Heart left ventricle (tissue), 13 donors: Measurements from ENCODE around the gene COL28A1.

ENCODE experiments used
- POLR2A ChIP-seq, 2 donors: fragments of 450-650 bp; IDR thresholded peaks; one replicate each; pipeline ENCODE4 v1.6.1; 2017; ENCODE audit warnings: antibody characterized with exemption in 2 of 2, mild to moderate bottlenecking in 2 of 2, moderate library complexity in 2 of 2
- TF ChIP-seq, protein P1 (sequence below), 12 donors: fragments of 200-600 bp; sonication (generic) in 4 of 12; IDR thresholded peaks; one replicate each; pipeline versions ENCODE4 v1.5.0 to v1.8.0; 2018 to 2022; ENCODE audit warnings: antibody characterized with exemption in 12 of 12, mild to moderate bottlenecking in 5 of 12
- donor health status: ischemic (EF 13 %, LVEDD 7.1; RV severe dilation, severe dysfunction).
- donor health status: DM: no; HTN: yes; CAD: no.
- donor health status: DM: no; HTN: no; CAD: no.
- donor health status: ischemic (EF 25% LVEDD 6.9; RV normal size, moderate dysfunction).
- donor health status: ischemic (EF 25% LVEDD 5.7; RV mildly dilated, moderate dysfunction).
- donor health status: ischemic (EF 35%, LVEDD 5.7; RV mildly dilated, moderate dysfunction).
- donor health status: nonischemic (EF 11% LVEDD 7.7; RV severe dilation, severe dysfunction).
- donor health status: DM: yes; HTN: yes; CAD: no.
- donor health status: PGD.
- donor health status: ischemic (EF 29% LVEDD 5.4; RV normal size, mild dysfunction).
- donor health status: nonischemic (EF 23%, LVEDD 6.1; RV moderate dilation, normal function).

DNA sequence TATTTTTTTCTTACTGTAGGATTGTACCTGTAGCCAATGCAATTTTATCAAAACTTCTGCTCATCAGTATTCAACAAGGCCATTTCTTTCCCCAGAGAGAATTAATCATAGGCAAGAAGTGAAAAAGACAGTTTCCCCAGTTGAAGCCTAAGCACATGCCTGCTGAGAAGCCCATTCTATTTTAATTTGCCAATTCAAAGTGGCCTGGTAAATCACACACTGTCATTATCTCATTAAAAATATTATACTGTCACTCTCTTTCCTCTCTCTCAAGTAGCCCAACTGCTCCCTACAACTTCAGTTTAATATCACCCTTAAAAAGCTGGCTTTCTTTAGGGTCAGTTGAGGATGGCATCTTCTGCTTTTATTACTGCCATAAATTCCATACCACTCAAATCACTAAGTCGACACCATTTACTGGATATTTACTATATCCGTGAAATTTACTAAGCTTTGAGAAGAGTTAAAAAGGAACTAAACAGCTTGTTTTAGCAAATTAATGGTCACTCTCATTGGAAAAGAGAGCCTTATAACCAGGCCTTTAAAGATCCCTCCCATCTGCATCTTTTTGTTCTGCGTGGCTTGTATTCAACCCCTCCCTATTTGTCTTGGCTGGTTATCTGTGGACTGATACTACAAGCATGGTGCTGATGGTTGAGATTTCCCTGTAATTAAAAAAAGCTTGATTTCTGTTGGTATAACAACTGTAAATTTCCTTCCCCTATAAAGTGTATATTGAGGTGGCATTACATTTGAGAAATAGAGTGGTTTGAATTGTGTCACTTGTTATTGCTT lies 30.6 kb downstream of the COL28A1 start:
- TF ChIP-seq, protein P1, sequence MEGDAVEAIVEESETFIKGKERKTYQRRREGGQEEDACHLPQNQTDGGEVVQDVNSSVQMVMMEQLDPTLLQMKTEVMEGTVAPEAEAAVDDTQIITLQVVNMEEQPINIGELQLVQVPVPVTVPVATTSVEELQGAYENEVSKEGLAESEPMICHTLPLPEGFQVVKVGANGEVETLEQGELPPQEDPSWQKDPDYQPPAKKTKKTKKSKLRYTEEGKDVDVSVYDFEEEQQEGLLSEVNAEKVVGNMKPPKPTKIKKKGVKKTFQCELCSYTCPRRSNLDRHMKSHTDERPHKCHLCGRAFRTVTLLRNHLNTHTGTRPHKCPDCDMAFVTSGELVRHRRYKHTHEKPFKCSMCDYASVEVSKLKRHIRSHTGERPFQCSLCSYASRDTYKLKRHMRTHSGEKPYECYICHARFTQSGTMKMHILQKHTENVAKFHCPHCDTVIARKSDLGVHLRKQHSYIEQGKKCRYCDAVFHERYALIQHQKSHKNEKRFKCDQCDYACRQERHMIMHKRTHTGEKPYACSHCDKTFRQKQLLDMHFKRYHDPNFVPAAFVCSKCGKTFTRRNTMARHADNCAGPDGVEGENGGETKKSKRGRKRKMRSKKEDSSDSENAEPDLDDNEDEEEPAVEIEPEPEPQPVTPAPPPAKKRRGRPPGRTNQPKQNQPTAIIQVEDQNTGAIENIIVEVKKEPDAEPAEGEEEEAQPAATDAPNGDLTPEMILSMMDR (IDR thresholded peaks at IDR 0.05), result no peak
- TF ChIP-seq POLR2A (IDR thresholded peaks at IDR 0.05), result no peak
